Esophagus muscularis mucosa (tissue), 4 donors: ENCODE data around the gene STK17A. TPM values are rescaled to one million over a fixed set of nuclear protein-coding genes. Genes with fewer than 3 reads are reported as not detected.

ENCODE experiments used
- DNase-seq: peaks from one replicate; pipeline ENCODE4 v3.0.0-alpha.2; 2017; ENCODE audit errors: extremely low spot score
- H3K27ac ChIP-seq, 4 donors: fragments of 200-600 bp; sonication (generic); replicated peaks in 1 of 4; 1 replicate in 3 of 4; 2 replicates in 1 of 4; pipeline ENCODE4 v1.5.1; 2016 to 2019; ENCODE audit warnings: mild to moderate bottlenecking in 1 of 4
- H3K27me3 ChIP-seq, 4 donors: fragments of 200-600 bp; sonication (generic); one replicate each; pipeline versions ENCODE4 v1.5.1 to v1.6.0; 2016 to 2019
- H3K36me3 ChIP-seq, 4 donors: fragments of 200-600 bp; sonication (generic); one replicate each; pipeline ENCODE4 v1.5.1; 2016 to 2019
- H3K4me1 ChIP-seq, 4 donors: fragments of 200-600 bp; sonication (generic); one replicate each; pipeline ENCODE4 v1.5.1; 2016 to 2019
- H3K4me3 ChIP-seq, 4 donors: fragments of 200-600 bp; sonication (generic); 1 replicate in 2 of 4; 2 replicates in 2 of 4; pipeline ENCODE4 v1.5.1; 2016 to 2019; ENCODE audit warnings: mild to moderate bottlenecking in 4 of 4, moderate library complexity in 1 of 4
- H3K9me3 ChIP-seq, 4 donors: fragments of 200-600 bp; sonication (generic); 1 replicate in 3 of 4; 2 replicates in 1 of 4; pipeline ENCODE4 v1.5.1; 2016 to 2019
- CTCF ChIP-seq, 3 experiments: fragments of 200-600 bp in 2 of 3; fragments of 450-650 bp in 1 of 3; sonication (generic) in 2 of 3; IDR thresholded peaks; one replicate each; pipeline ENCODE4 v1.5.1; 2017 to 2019; ENCODE audit warnings: antibody characterized with exemption in 3 of 3, mild to moderate bottlenecking in 2 of 3, moderate library complexity in 1 of 3
- EP300 ChIP-seq: sonication (generic); formaldehyde crosslinking; IDR thresholded peaks from one replicate; pipeline ENCODE4 v1.6.1; 2017; ENCODE audit warnings: antibody characterized with exemption
- POLR2A ChIP-seq: fragments of 450-650 bp; IDR thresholded peaks from one replicate; pipeline ENCODE4 v1.6.1; 2017; ENCODE audit warnings: antibody characterized with exemption, moderate library complexity, mild to moderate bottlenecking, low read depth
- POLR2AphosphoS5 ChIP-seq, 2 donors: sonication (generic); formaldehyde crosslinking; IDR thresholded peaks; one replicate each; pipeline ENCODE4 v1.6.1; 2017; ENCODE audit warnings: antibody characterized with exemption in 2 of 2
- WGBS: methylation state at CpG from one replicate; pipeline ENCODE4 v1.1.5; 2018; 5-methylcytosine and 5-hydroxymethylcytosine counted together
- intact Hi-C: fragments of 100-400 bp; cut with DNase I; formaldehyde crosslinking; loops from one replicate; pipeline ENCODE4 v1.15.1; 2023
- total RNA-seq, 4 donors: library from RNA; depleted of rRNA; stranded (reverse); fragments of >200 nt; gene quantifications; one replicate each; pipeline versions ENCODE4 v1.1.0 to v1.2.1, GENCODE V29; 2016

The STK17A gene
- total RNA-seq, 4 donors from 2014 or later: 19.5 to 33.3 (median 24.6) TPM

DNA sequence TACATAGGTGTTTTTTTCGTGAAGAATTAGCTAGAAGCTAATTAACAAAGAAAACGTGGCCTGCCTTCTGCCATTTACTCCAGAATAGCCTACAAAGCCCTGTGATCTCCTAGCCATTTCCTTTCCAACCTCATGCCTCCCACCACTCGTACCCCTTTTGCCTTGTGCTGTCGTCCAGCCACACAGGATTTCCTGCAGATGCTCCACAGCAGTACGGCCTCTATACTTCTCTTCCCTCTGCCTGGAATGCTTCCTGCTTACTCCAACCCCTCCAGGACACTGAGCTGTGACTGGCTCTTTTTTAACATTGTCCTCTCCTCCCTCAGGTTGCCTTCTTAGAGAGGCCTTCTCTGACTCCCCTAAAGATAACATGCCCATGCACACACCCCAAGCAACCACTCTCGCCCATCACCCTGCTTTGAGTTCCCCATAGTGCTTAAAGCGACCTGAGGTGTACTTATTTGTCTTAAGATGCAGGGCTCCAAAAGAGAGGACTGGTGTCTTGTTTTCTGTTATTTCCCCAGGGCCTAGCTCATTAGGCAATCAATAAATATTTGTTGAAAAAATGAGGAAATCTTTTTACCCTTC is 32.7 kb downstream of the STK17A start:
- DNase-seq: no peak
- intact Hi-C loops: no loop called here
- Histone ChIP-seq H3K36me3 (peaks cover 0 to 36% (median 17%) of the 10 kb centered on the region in 4 donors), H3K4me1 (peaks cover 14 to 36% (median 28%) of the 10 kb centered on the region in 4 donors), H3K4me3 (no peak overlapping the region), H3K9me3 (no peaks in the 10 kb centered on the region), H3K27ac (no peak overlapping the region), H3K27me3 (no peaks in the 10 kb centered on the region)
- TF ChIP-seq POLR2AphosphoS5 (IDR thresholded peaks at IDR 0.05) (no peak), CTCF (IDR thresholded peaks at IDR 0.05) (no peak), POLR2A (no peak), EP300 (no peak)
- WGBS: 93% methylated on average over 7 of the region's 7 CpGs

GRCh38 chr7:43616977-43617376 is 34.1 kb downstream of the STK17A start:
- DNase-seq: no peak
- Histone ChIP-seq H3K27ac (no peak overlapping the region), H3K4me3 (no peak overlapping the region), H3K4me1 (peaks cover 10 to 24% (median 20%) of the 10 kb centered on the region in 4 donors), H3K9me3 (no peaks in the 10 kb centered on the region), H3K36me3 (peaks cover 0 to 35% (median 18%) of the 10 kb centered on the region in 4 donors), H3K27me3 (no peaks in the 10 kb centered on the region)
- intact Hi-C loops: no loop called here
- 97% methylated on average over 4 of the region's 4 CpGs for WGBS
- no peak for TF ChIP-seq POLR2A
- TF ChIP-seq POLR2AphosphoS5 (IDR thresholded peaks at IDR 0.05): no peak
- TF ChIP-seq EP300: no peak
- TF ChIP-seq CTCF (IDR thresholded peaks at IDR 0.05): no peak

GRCh38 chr7:43618073-43618472 is 35.2 kb downstream of the STK17A start:
- H3K36me3 ChIP-seq: peaks cover 0 to 36% (median 18%) of the 10 kb centered on the region in 4 donors
- no peaks in the 10 kb centered on the region for H3K9me3 ChIP-seq
- TF ChIP-seq CTCF (IDR thresholded peaks at IDR 0.05): no peak
- intact Hi-C loops: no loop called here
- H3K27me3 ChIP-seq: no peaks in the 10 kb centered on the region
- H3K27ac ChIP-seq: no peak overlapping the region
- no peak overlapping the region for H3K4me3 ChIP-seq
- no peak for DNase-seq
- H3K4me1 ChIP-seq: peaks cover under 1 to 13% (median 9%) of the 10 kb centered on the region in 4 donors
- WGBS: 84% methylated on average over 4 of the region's 4 CpGs

DNA sequence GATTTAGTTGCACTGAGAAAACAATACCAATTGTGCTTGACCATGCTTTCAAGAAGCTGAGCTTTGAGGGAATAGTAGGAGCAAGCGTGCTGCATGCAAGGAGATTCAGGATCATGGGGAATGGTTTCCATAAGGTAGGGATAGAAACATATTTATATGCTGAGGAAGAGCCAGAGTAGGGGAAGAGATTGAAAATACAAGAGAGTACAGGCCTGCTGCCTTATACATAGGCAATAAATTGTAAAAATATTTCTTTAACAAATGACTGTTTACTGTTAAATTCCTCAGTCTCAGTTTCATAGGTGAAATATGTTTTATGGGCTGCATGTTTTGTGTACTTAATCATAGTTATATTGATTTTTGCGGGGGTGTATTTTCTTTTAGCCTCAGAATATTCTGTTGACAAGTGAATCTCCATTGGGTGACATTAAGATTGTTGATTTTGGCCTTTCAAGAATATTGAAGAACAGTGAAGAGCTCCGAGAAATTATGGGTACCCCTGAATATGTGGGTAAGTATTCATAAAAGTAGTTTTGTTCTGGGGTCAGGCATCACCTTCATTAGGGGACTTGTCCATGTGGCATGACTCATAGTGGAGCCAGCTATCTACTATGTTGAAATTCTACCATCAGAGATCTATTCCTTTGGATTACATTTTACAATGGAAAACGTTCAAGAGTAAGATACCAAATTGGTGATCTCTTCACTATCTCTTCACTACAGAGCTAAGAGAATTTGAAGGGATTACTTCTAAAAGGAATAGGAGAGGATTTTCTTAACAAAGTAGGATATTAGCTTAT is 36.5 kb downstream of the STK17A start:
- intact Hi-C loops: no loop called here
- Histone ChIP-seq H3K36me3 (peaks cover 1 to 43% (median 21%) of the 10 kb centered on the region in 4 donors), H3K27ac (no peak overlapping the region), H3K27me3 (no peaks in the 10 kb centered on the region), H3K4me3 (no peak overlapping the region), H3K9me3 (no peaks in the 10 kb centered on the region), H3K4me1 (peaks cover 0 to 8% (median 4%) of the 10 kb centered on the region in 4 donors)
- TF ChIP-seq CTCF (IDR thresholded peaks at IDR 0.05) (no peak), POLR2AphosphoS5 (IDR thresholded peaks at IDR 0.05) (no peak), POLR2A (no peak), EP300 (no peak)
- no peak for DNase-seq
- 95% methylated on average over 4 of the region's 4 CpGs for WGBS
